Osteocyte (in vitro differentiated cells): ENCODE data around the gene DNAH14. TPM values are rescaled to one million over a fixed set of nuclear protein-coding genes. Genes with fewer than 3 reads are reported as not detected.

Experiments
- DNase-seq: peaks from one replicate; pipeline ENCODE4 v3.0.0; 2021; ENCODE audit warnings: mixed read lengths; ENCODE audit not compliant: unreplicated experiment; ENCODE audit errors: extremely low spot score
- H3K27ac Mint-ChIP-seq: one replicate; pipeline ENCODE4 v1.8.0; 2021; ENCODE audit warnings: mild to moderate bottlenecking, mixed read lengths; ENCODE audit not compliant: unreplicated experiment
- H3K27me3 Mint-ChIP-seq: one replicate; pipeline ENCODE4 v1.8.0; 2021; ENCODE audit warnings: mixed read lengths; ENCODE audit not compliant: unreplicated experiment
- H3K36me3 Mint-ChIP-seq: one replicate; pipeline ENCODE4 v1.8.0; 2021; ENCODE audit warnings: mixed read lengths; ENCODE audit not compliant: unreplicated experiment
- H3K4me1 Mint-ChIP-seq: one replicate; pipeline ENCODE4 v1.8.0; 2021; ENCODE audit warnings: mixed read lengths; ENCODE audit not compliant: unreplicated experiment
- H3K4me3 Mint-ChIP-seq: one replicate; pipeline ENCODE4 v1.8.0; 2021; ENCODE audit warnings: mild to moderate bottlenecking, moderate library complexity, mixed read lengths; ENCODE audit not compliant: unreplicated experiment
- H3K9me3 Mint-ChIP-seq: one replicate; pipeline ENCODE4 v1.8.0; 2021; ENCODE audit warnings: mixed read lengths; ENCODE audit not compliant: unreplicated experiment
- CTCF ChIP-seq: fragments of 200-600 bp; sonication (generic); IDR thresholded peaks from 2 replicates; pipeline ENCODE4 v1.5.0; 2021; ENCODE audit warnings: antibody characterized with exemption, mild to moderate bottlenecking, moderate library complexity
- total RNA-seq: library from RNA; stranded (reverse); gene quantifications from 2 replicates; pipeline ENCODE4 v1.2.1, GENCODE V29; 2021

DNAH14 gene
- total RNA-seq, 1 donor from 2014 or later = 14.3 TPM

- Mint-ChIP-seq H3K4me1 (no peaks in the 10 kb centered on the region), H3K9me3 (peaks cover 7% of the 10 kb centered on the region), H3K36me3 (no peaks in the 10 kb centered on the region), H3K27me3 (peaks cover 16% of the 10 kb centered on the region), H3K4me3 (no peak overlapping the region), H3K27ac (no peak overlapping the region)
- TF ChIP-seq CTCF = no peak
- no peak for DNase-seq
Observed at GRCh38 chr1:224906340-224906739, 23.1 kb upstream of the DNAH14 start.

GRCh38 chr1:224911217-224911616, 18.3 kb upstream of the DNAH14 start:
- H3K9me3 Mint-ChIP-seq = peaks cover 25% of the 10 kb centered on the region
- TF ChIP-seq CTCF = no peak

DNA sequence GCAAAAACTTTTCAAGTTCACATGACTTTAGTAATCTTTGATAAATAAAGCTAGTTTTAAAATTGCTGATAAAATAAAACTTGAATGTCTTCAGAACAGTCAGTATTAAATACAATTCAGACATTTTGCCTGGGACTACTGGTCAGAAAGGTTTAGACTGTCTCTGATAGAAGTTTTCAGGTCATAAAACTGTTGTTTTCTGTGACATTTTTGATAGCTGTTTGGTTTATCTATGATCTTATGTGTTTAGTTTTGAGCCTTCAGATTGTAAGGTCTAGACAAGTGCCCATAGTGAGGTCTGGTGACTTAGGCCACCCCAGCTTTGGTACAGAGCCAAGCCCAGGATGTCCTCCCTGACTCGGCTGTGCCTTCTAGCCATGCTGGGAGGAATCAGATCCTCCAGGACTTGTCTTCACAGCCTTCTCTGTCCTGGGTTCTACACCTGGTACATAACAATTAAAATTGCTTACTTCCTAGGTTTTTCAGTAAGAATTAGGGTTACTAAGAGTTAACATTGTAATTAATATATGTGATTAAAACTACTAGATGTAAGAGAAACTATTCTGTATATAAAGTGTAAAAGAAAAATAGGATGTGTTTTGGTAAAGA, 15.1 kb upstream of the DNAH14 start:
- H3K9me3 Mint-ChIP-seq = peaks cover 25% of the 10 kb centered on the region
- no peak for DNase-seq
- peaks cover 17% of the 10 kb centered on the region for H3K27me3 Mint-ChIP-seq
- H3K4me3 Mint-ChIP-seq = no peak overlapping the region
- H3K4me1 Mint-ChIP-seq = no peaks in the 10 kb centered on the region
- no peak overlapping the region for H3K27ac Mint-ChIP-seq
- no peak for TF ChIP-seq CTCF
- H3K36me3 Mint-ChIP-seq = no peaks in the 10 kb centered on the region

More at GRCh38 chr1:224911217-224911616, 18.3 kb upstream of the DNAH14 start:
- Mint-ChIP-seq H3K4me3 (no peak overlapping the region), H3K27ac (no peak overlapping the region), H3K27me3 (peaks cover 7% of the 10 kb centered on the region), H3K36me3 (no peaks in the 10 kb centered on the region), H3K4me1 (no peaks in the 10 kb centered on the region)
- DNase-seq = no peak

- no peak for DNase-seq
- no peaks in the 10 kb centered on the region for H3K4me1 Mint-ChIP-seq
- H3K36me3 Mint-ChIP-seq = no peaks in the 10 kb centered on the region
- TF ChIP-seq CTCF = no peak
- H3K4me3 Mint-ChIP-seq = no peak overlapping the region
- H3K27me3 Mint-ChIP-seq = peaks cover 23% of the 10 kb centered on the region
- no peak overlapping the region for H3K27ac Mint-ChIP-seq
- H3K9me3 Mint-ChIP-seq = peaks cover under 1% of the 10 kb centered on the region
Observed at GRCh38 chr1:224919508-224919907, 10.0 kb upstream of the DNAH14 start.

- TF ChIP-seq CTCF = no peak
- H3K27me3 Mint-ChIP-seq = peaks cover 23% of the 10 kb centered on the region
- H3K27ac Mint-ChIP-seq = no peak overlapping the region
- H3K9me3 Mint-ChIP-seq = no peaks in the 10 kb centered on the region
- no peaks in the 10 kb centered on the region for H3K36me3 Mint-ChIP-seq
- H3K4me3 Mint-ChIP-seq = no peak overlapping the region
- no peaks in the 10 kb centered on the region for H3K4me1 Mint-ChIP-seq
- no peak for DNase-seq
Observed at GRCh38 chr1:224920930-224921329, 8.5 kb upstream of the DNAH14 start.
